Measurements from ENCODE around the gene CALML5. TPM values are rescaled to one million over a fixed set of nuclear protein-coding genes. Genes with fewer than 3 reads are reported as not detected.
A peak's percentile ranks its signal among the peaks of the same experiment; 100 is the strongest.

Gene CALML5
- total and polyA plus RNA-seq, 5 donors from 2014 or later, result not detected

DNA sequence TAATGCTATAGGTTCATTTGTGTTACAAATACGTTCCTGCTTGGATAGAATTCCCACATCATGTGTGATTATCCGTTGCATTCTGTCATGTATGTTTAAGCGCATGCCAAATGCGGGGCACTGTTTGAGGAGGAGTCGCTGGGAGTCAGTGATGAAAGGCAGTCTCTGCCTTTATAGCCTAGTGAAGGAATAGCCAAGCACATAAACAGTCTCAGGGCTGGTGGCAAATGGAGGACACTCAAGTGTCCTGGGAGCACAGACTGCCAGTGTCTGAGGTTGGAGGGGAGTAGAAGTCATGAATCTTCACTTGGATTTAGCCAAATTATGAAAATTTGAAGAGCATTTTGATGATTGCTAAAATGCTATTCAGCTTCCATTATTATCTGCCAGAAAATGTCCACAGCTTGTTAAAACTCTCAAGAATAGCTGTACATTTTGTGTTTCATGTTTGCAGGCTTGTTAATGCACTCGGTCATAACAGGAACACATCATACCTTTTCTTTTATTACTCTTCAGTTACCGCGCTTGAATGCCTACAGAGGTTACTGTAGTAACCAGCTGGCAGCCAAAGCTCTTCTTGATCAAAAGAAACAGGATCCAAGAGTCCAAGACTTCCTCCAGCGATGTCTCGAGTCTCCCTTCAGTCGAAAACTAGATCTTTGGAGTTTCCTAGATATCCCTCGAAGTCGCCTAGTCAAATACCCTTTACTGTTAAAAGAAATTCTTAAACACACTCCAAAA lies 45.5 kb downstream of the CALML5 start:
- Histone ChIP-seq H3K9me3 (ENCODE audit: control insufficient read depth in 2 of 2, low read length in 2 of 2) (no peaks in the 10 kb centered on the region), H3K27me3 (ENCODE audit: control insufficient read depth, insufficient read depth, low read length) (no peaks in the 10 kb centered on the region), H3K4me3 (ENCODE audit: low read depth, low read length) (no peak overlapping the region), H3K36me3 (ENCODE audit: control insufficient read depth, insufficient read depth, low read length) (peaks cover 33% of the 10 kb centered on the region), H3K27ac (ENCODE audit: insufficient read depth, low read length, poor library complexity, severe bottlenecking) (no peak overlapping the region), H3K4me1 (ENCODE audit: control insufficient read depth, insufficient read depth, low read length, poor library complexity, severe bottlenecking) (peaks cover 6% of the 10 kb centered on the region)
- no peak overlapping the region for H3K4me3 Mint-ChIP-seq
- no peaks in the 10 kb centered on the region for H3K27me3 Mint-ChIP-seq
- H3K9me3 Mint-ChIP-seq, result no peaks in the 10 kb centered on the region
- no peak for ATAC-seq (ENCODE audit: low read depth in 2 of 2)
- peaks cover 8% of the 10 kb centered on the region for H3K36me3 Mint-ChIP-seq
- H3K27ac Mint-ChIP-seq, result no peak overlapping the region
- no peak for DNase-seq
- peaks cover 1 to 15% (median 8%) of the 10 kb centered on the region in 4 donors for H3K4me1 Mint-ChIP-seq

DNA sequence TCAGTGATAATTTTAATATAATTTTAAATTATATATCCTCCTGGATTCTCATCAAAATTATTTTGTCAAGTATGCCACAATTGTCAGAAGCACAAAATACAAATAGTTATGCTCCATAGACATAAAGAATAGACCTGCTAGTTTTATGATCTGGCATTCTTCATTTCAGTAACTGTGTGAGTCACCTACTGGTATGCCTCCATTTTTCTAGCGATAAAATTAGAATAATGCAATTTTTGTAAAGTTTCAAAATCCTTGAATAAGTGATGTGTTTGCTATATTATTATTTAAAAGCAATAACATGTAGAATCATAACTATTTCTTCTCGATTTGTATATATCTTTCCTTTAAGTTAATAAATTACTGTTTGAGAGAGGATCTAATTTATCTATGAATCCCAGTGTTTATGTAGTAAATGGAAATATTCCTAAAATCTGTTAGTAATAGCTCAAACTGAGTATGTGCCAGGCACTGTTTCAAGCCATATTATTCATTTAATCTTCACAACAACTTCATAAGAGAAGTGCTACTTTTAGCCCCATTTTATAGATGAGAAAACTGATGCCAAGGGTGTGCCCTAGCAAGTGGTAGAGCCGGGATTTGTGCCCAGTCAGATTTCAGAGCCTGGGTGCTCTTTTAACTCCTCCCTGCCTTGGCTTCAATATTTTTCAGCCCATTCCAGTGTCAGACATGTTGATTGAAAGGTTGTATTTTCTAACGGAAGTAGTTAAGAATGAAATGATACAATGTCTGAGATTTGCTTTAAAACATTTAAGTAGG lies 48.6 kb downstream of the CALML5 start:
- Mint-ChIP-seq H3K4me3 (no peak overlapping the region), H3K36me3 (peaks cover 3% of the 10 kb centered on the region), H3K27me3 (no peaks in the 10 kb centered on the region), H3K4me1 (peaks cover 17 to 35% (median 33%) of the 10 kb centered on the region in 4 donors), H3K9me3 (no peaks in the 10 kb centered on the region), H3K27ac (no peak overlapping the region)
- peaks cover 31% of the 10 kb centered on the region for H3K4me1 ChIP-seq (ENCODE audit: control insufficient read depth, insufficient read depth, low read length, poor library complexity, severe bottlenecking)
- DNase-seq (no peak), ATAC-seq (ENCODE audit: low read depth in 2 of 2) (no peak)
- H3K27ac ChIP-seq (ENCODE audit: insufficient read depth, low read length, poor library complexity, severe bottlenecking), result no peak overlapping the region
- no peak overlapping the region for H3K4me3 ChIP-seq (ENCODE audit: low read depth, low read length)
- H3K27me3 ChIP-seq (ENCODE audit: control insufficient read depth, insufficient read depth, low read length), result no peaks in the 10 kb centered on the region
- H3K36me3 ChIP-seq (ENCODE audit: control insufficient read depth, insufficient read depth, low read length), result peaks cover 24% of the 10 kb centered on the region
- H3K9me3 ChIP-seq (ENCODE audit: control insufficient read depth in 2 of 2, low read length in 2 of 2), result no peaks in the 10 kb centered on the region

DNA sequence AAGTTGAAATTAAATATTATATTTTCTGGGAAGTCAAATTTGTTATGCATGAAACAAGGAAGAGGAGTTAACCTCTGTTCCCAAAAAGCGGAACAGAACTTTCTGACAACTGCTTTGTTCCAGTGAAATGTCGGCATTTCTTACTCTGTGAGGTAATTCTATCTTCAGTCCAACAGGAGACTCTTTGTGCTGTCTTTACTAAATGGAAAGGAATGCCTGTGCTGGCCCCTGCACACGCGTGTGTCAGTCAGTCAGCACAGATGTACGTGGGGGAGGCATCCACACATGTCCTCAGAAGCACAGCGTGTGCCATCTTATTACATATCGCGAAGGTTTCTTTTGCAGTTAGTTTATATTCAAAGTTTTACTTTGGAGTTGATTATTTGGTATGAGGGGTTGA lies 49.5 kb downstream of the CALML5 start:
- peak overlapping the region in 2 of 3 donors; percentile 36 to 52 for H3K27ac Mint-ChIP-seq
- ATAC-seq (ENCODE audit: low read depth in 2 of 2), result no peak
- peaks cover 17 to 40% (median 38%) of the 10 kb centered on the region in 4 donors for H3K4me1 Mint-ChIP-seq

DNA sequence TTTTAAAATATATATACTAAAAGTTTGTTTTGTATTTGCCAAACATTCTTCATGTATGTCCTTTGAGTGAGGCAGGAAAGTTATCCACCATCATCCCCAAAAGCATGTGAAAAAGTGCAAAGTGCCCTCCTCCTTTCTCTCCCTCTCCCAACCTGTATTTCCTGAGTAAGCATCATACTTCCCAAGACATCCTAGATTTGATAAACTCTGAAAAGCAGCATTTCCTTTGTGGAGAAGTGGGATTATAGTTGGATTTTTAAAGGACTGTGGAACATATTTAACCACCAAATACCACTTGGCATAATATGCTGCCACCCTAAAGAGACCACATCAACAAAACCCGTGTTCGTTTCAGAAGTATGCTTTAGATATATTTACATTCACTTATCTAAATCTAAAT lies 50.1 kb downstream of the CALML5 start:
- no peaks in the 10 kb centered on the region for H3K27me3 Mint-ChIP-seq
- Histone ChIP-seq H3K4me1 (ENCODE audit: control insufficient read depth, insufficient read depth, low read length, poor library complexity, severe bottlenecking) (peaks cover 31% of the 10 kb centered on the region), H3K27me3 (ENCODE audit: control insufficient read depth, insufficient read depth, low read length) (no peaks in the 10 kb centered on the region), H3K27ac (ENCODE audit: insufficient read depth, low read length, poor library complexity, severe bottlenecking) (peak overlapping the region; percentile 8), H3K4me3 (ENCODE audit: low read depth, low read length) (no peak overlapping the region), H3K36me3 (ENCODE audit: control insufficient read depth, insufficient read depth, low read length) (peaks cover 14% of the 10 kb centered on the region), H3K9me3 (ENCODE audit: control insufficient read depth in 2 of 2, low read length in 2 of 2) (no peaks in the 10 kb centered on the region)
- no peak for DNase-seq
- H3K4me1 Mint-ChIP-seq, result peaks cover 17 to 45% (median 43%) of the 10 kb centered on the region in 4 donors
- peak overlapping the region in 2 of 4 donors; percentile 56 to 84 for H3K4me3 Mint-ChIP-seq
- ATAC-seq (ENCODE audit: low read depth in 2 of 2), result no peak
- no peak overlapping the region for H3K27ac Mint-ChIP-seq
- no peaks in the 10 kb centered on the region for H3K9me3 Mint-ChIP-seq
- H3K36me3 Mint-ChIP-seq, result peaks cover 3% of the 10 kb centered on the region

More for the DNA sequence above, 49.5 kb downstream of the CALML5 start:
- no peaks in the 10 kb centered on the region for H3K27me3 Mint-ChIP-seq
- Histone ChIP-seq H3K27me3 (ENCODE audit: control insufficient read depth, insufficient read depth, low read length) (no peaks in the 10 kb centered on the region), H3K9me3 (ENCODE audit: control insufficient read depth in 2 of 2, low read length in 2 of 2) (no peaks in the 10 kb centered on the region), H3K4me3 (ENCODE audit: low read depth, low read length) (no peak overlapping the region), H3K4me1 (ENCODE audit: control insufficient read depth, insufficient read depth, low read length, poor library complexity, severe bottlenecking) (peaks cover 31% of the 10 kb centered on the region), H3K27ac (ENCODE audit: insufficient read depth, low read length, poor library complexity, severe bottlenecking) (no peak overlapping the region), H3K36me3 (ENCODE audit: control insufficient read depth, insufficient read depth, low read length) (peaks cover 18% of the 10 kb centered on the region)
- peaks cover 3% of the 10 kb centered on the region for H3K36me3 Mint-ChIP-seq
- DNase-seq, result no peak
- no peaks in the 10 kb centered on the region for H3K9me3 Mint-ChIP-seq
- no peak overlapping the region for H3K4me3 Mint-ChIP-seq

Other genes starting within 250 kb of the CALML5 start
- gene UCN3, start 134.6 kb downstream of the CALML5 start, total RNA-seq, result not detected
- gene UCN3, start 134.6 kb downstream of the CALML5 start, polyA plus RNA-seq, result not detected
- not detected for gene TUBAL3, start 94.7 kb downstream of the CALML5 start, total RNA-seq
- under 1 TPM in 1 of 4 donors, not detected in 3; 0.31 TPM for gene TUBAL3, start 94.7 kb downstream of the CALML5 start, polyA plus RNA-seq
- 27.7 TPM for gene NET1, start 87.0 kb downstream of the CALML5 start, total RNA-seq
- gene NET1, start 87.0 kb downstream of the CALML5 start, polyA plus RNA-seq, result 10 to 100 TPM; 11.3 to 15.4 (median 14.0) TPM
- gene CALML3, start 25.4 kb upstream of the CALML5 start, total RNA-seq, result not detected
- not detected for gene CALML3, start 25.4 kb upstream of the CALML5 start, polyA plus RNA-seq
- gene ASB13, start 167.0 kb upstream of the CALML5 start, total RNA-seq, result 2.9 TPM
- 10 to 100 TPM in 3 of 4 donors, 1 to 10 TPM in 1; 4.4 to 16.0 (median 14.2) TPM for gene ASB13, start 167.0 kb upstream of the CALML5 start, polyA plus RNA-seq
- 75.9 TPM for gene TASOR2, start 185.3 kb upstream of the CALML5 start, total RNA-seq
- 10 to 100 TPM in 2 of 4 donors, 1 to 10 TPM in 2; 6.7 to 13.6 (median 10.2) TPM for gene TASOR2, start 185.3 kb upstream of the CALML5 start, polyA plus RNA-seq